H9 (cell line): Measurements from ENCODE around the gene DCC. TPM values are rescaled to one million over a fixed set of nuclear protein-coding genes. Genes with fewer than 3 reads are reported as not detected.

Source experiments
- DNase-seq: peaks from one replicate; pipeline ENCODE4 v3.0.0-alpha.2; 2017
- H2AFZ ChIP-seq: one replicate; pipeline ENCODE4 v1.6.1; 2013; ENCODE audit warnings: mild to moderate bottlenecking, low read length, control low read depth, moderate library complexity
- H2AK5ac ChIP-seq: 2 replicates; pipeline ENCODE4 v1.6.1; 2013; ENCODE audit warnings: low read length, control low read depth, mixed read lengths; ENCODE audit not compliant: insufficient read length
- H2BK120ac ChIP-seq: one replicate; pipeline ENCODE4 v1.6.1; 2013; ENCODE audit warnings: low read depth, mild to moderate bottlenecking, low read length, control low read depth, inconsistent platforms; ENCODE audit not compliant: poor library complexity, severe bottlenecking
- H2BK12ac ChIP-seq: 2 replicates; pipeline ENCODE4 v1.6.1; 2013; ENCODE audit warnings: low read length, control low read depth, mixed read lengths, low read depth; ENCODE audit not compliant: insufficient read length
- H2BK15ac ChIP-seq: 2 replicates; pipeline ENCODE4 v1.6.1; 2013; ENCODE audit warnings: low read depth, low read length, control low read depth
- H2BK20ac ChIP-seq: one replicate; pipeline ENCODE4 v1.6.1; 2013; ENCODE audit warnings: low read depth, mild to moderate bottlenecking, low read length, control low read depth, inconsistent platforms; ENCODE audit not compliant: poor library complexity, severe bottlenecking
- H2BK5ac ChIP-seq: 2 replicates; pipeline ENCODE4 v1.6.1; 2013; ENCODE audit warnings: low read length, control low read depth, mixed read lengths; ENCODE audit not compliant: insufficient read length
- H3K14ac ChIP-seq: 2 replicates; pipeline ENCODE4 v1.6.1; 2013; ENCODE audit warnings: low read length, control low read depth; ENCODE audit not compliant: insufficient read depth
- H3K18ac ChIP-seq: 2 replicates; pipeline ENCODE4 v1.6.1; 2013; ENCODE audit warnings: low read depth, mild to moderate bottlenecking, mixed read lengths, low read length, control low read depth; ENCODE audit not compliant: insufficient read length
- H3K23ac ChIP-seq: 2 replicates; pipeline ENCODE4 v1.6.1; 2013; ENCODE audit warnings: low read length, control low read depth, mixed read lengths, low read depth; ENCODE audit not compliant: insufficient read length
- H3K23me2 ChIP-seq: 2 replicates; pipeline ENCODE4 v1.6.1; 2013; ENCODE audit warnings: low read depth, mild to moderate bottlenecking, mixed read lengths, low read length, control low read depth; ENCODE audit not compliant: insufficient read length, poor library complexity, severe bottlenecking
- H3K27ac ChIP-seq: 2 replicates; pipeline ENCODE4 v1.5.1; 2013; ENCODE audit warnings: low read length, control low read depth, mixed read lengths, low read depth; ENCODE audit not compliant: insufficient read length
- H3K27me3 ChIP-seq: 2 replicates; pipeline ENCODE4 v1.6.1; 2013; ENCODE audit warnings: low read length, control low read depth, inconsistent platforms; ENCODE audit not compliant: insufficient read depth
- H3K4ac ChIP-seq: 2 replicates; pipeline ENCODE4 v1.6.1; 2013; ENCODE audit warnings: low read depth, mild to moderate bottlenecking, control low read depth, inconsistent platforms, low read length, moderate library complexity
- H3K4me1 ChIP-seq: 2 replicates; pipeline ENCODE4 v1.6.1; 2013; ENCODE audit warnings: low read length, control low read depth, inconsistent platforms; ENCODE audit not compliant: insufficient read depth
- H3K4me2 ChIP-seq: 2 replicates; pipeline ENCODE4 v1.6.1; 2013; ENCODE audit warnings: low read length, control low read depth, mixed read lengths; ENCODE audit not compliant: insufficient read length, insufficient read depth
- H3K56ac ChIP-seq: 2 replicates; pipeline ENCODE4 v1.6.1; 2013; ENCODE audit warnings: low read depth, mild to moderate bottlenecking, mixed read lengths, low read length, control low read depth; ENCODE audit not compliant: insufficient read length
- H3K79me1 ChIP-seq: 2 replicates; pipeline ENCODE4 v1.6.1; 2013; ENCODE audit warnings: low read depth, mild to moderate bottlenecking, moderate library complexity, low read length, control low read depth, inconsistent platforms; ENCODE audit not compliant: insufficient read depth, poor library complexity, severe bottlenecking
- H3K79me2 ChIP-seq: 2 replicates; pipeline ENCODE4 v1.6.1; 2013; ENCODE audit warnings: low read length, control low read depth, inconsistent platforms; ENCODE audit not compliant: insufficient read depth
- H3K9ac ChIP-seq: 2 replicates; pipeline ENCODE4 v1.6.1; 2013; ENCODE audit warnings: low read length, control low read depth, mixed read lengths; ENCODE audit not compliant: insufficient read length; ENCODE audit errors: extremely low read depth
- H3K9me3 ChIP-seq: one replicate; pipeline ENCODE4 v1.6.1; 2013; ENCODE audit warnings: low read depth, low read length, inconsistent platforms; ENCODE audit not compliant: control insufficient read depth
- H3T11ph ChIP-seq: one replicate; pipeline ENCODE4 v1.6.1; 2013; ENCODE audit warnings: mild to moderate bottlenecking, low read length, control low read depth, inconsistent platforms
- H4K20me1 ChIP-seq: one replicate; pipeline ENCODE4 v1.6.1; 2013; ENCODE audit not compliant: control insufficient read depth, insufficient read length, insufficient read depth
- H4K5ac ChIP-seq: 2 replicates; pipeline ENCODE4 v1.6.1; 2013; ENCODE audit warnings: low read depth, mild to moderate bottlenecking, mixed read lengths, low read length, control low read depth; ENCODE audit not compliant: insufficient read length
- H4K8ac ChIP-seq: replicated peaks from 2 replicates; pipeline ENCODE4 v1.6.1; 2013; ENCODE audit warnings: low read length, control low read depth, mixed read lengths, low read depth; ENCODE audit not compliant: insufficient read length
- H4K91ac ChIP-seq: 2 replicates; pipeline ENCODE4 v1.6.1; 2013; ENCODE audit warnings: low read depth, mild to moderate bottlenecking, moderate library complexity, mixed read lengths, low read length, control low read depth; ENCODE audit not compliant: insufficient read length
- H3K27ac Mint-ChIP-seq, 3 experiments: 2 replicates in 2 of 3; 3 replicates in 1 of 3; pipeline ENCODE4 v1.8.0; 2020 to 2021; ENCODE audit warnings: mixed read lengths in 3 of 3, mild to moderate bottlenecking in 1 of 3, moderate library complexity in 1 of 3
- H3K27me3 Mint-ChIP-seq: 2 replicates; pipeline ENCODE4 v1.8.0; 2021; ENCODE audit warnings: low read depth, mild to moderate bottlenecking, moderate library complexity, mixed read lengths
- H3K36me3 Mint-ChIP-seq, 3 experiments: 2 replicates in 2 of 3; 3 replicates in 1 of 3; pipeline ENCODE4 v1.8.0; 2020 to 2021; ENCODE audit warnings: low read depth in 3 of 3, mixed read lengths in 3 of 3; ENCODE audit not compliant: insufficient read depth in 1 of 3
- H3K4me1 Mint-ChIP-seq, 2 experiments: 2 replicates each; pipeline ENCODE4 v1.8.0; 2020; ENCODE audit warnings: mixed read lengths in 2 of 2
- H3K4me3 Mint-ChIP-seq, 2 experiments: 2 replicates in 1 of 2; 3 replicates in 1 of 2; pipeline ENCODE4 v1.8.0; 2020 to 2021; ENCODE audit warnings: mild to moderate bottlenecking in 2 of 2, mixed read lengths in 2 of 2, moderate library complexity in 1 of 2
- H3K9me3 Mint-ChIP-seq, 2 experiments: 2 replicates in 1 of 2; 3 replicates in 1 of 2; pipeline ENCODE4 v1.8.0; 2020; ENCODE audit warnings: mild to moderate bottlenecking in 2 of 2, mixed read lengths in 2 of 2, moderate library complexity in 1 of 2
- whole genome bisulfite sequencing: extraction: QIAGEN DNeasy Blood & Tissue Kit; methylation state at CpG from one replicate; pipeline ENCODE4 v1.1.7; 2013; ENCODE audit warnings: missing lambda C conversion rate, low lambda C conversion rate, mixed read lengths; ENCODE audit not compliant: insufficient read length; ENCODE audit errors: extremely low coverage; 5-methylcytosine and 5-hydroxymethylcytosine counted together
- total RNA-seq: library from RNA; stranded (reverse); gene quantifications from 2 replicates; pipeline ENCODE4 v1.2.1, GENCODE V29; 2021
- TF ChIP-seq, protein P1 (sequence below): fragments of 200-600 bp; sonication (generic); conservative IDR thresholded peaks from 3 replicates; pipeline ENCODE4 v1.8.0; 2021; ENCODE audit warnings: antibody characterized with exemption, mild to moderate bottlenecking

DCC gene
- total RNA-seq, 1 experiment from 2014 or later: 0.35 TPM

DNA sequence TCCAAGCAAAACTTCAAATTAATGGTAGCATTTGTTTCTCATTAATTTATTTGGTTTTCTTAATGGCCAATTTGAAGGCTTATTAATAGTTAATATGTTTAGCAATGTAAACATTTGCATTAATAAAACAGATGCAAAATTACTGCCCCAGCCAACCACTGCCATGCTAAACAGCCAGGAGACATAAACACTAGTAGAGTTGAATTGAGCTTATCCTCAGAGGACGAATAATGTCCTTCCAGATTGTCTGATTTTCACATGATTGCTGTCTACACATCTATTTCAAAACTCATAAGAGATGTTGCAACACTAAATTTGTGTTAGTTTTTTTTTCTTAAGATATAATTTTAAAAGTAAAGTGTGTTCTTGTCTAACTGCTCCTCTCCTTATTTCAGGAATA is 128.5 kb downstream of the DCC start:
- Histone ChIP-seq H2BK5ac (no peak overlapping the region), H3K23me2 (no peaks in the 10 kb centered on the region), H4K91ac (no peak overlapping the region), H2BK15ac (no peak overlapping the region), H3K4ac (no peak overlapping the region), H3K23ac (no peak overlapping the region), H3K56ac (no peak overlapping the region), H2BK12ac (no peak overlapping the region), H4K20me1 (no peaks in the 10 kb centered on the region), H4K5ac (no peak overlapping the region), H3K4me2 (no peak overlapping the region), H3K79me2 (no peaks in the 10 kb centered on the region), H2BK20ac (no peak overlapping the region), H3K4me1 (no peaks in the 10 kb centered on the region), H3K79me1 (no peaks in the 10 kb centered on the region), H3K27me3 (no peaks in the 10 kb centered on the region), H3K9me3 (no peaks in the 10 kb centered on the region), H3T11ph (no peak overlapping the region), H3K27ac (no peak overlapping the region), H2BK120ac (no peak overlapping the region), H2AFZ (no peak overlapping the region), H2AK5ac (no peak overlapping the region), H4K8ac (no peak overlapping the region), H3K18ac (no peak overlapping the region), H3K9ac (no peak overlapping the region), H3K14ac (no peak overlapping the region)
- no peaks in the 10 kb centered on the region for H3K9me3 Mint-ChIP-seq
- no peak overlapping the region for H3K27ac Mint-ChIP-seq
- DNase-seq: no peak
- no peaks in the 10 kb centered on the region for H3K36me3 Mint-ChIP-seq
- no CpG with 5 or more reads among the region's 1 CpG for WGBS
- H3K4me3 Mint-ChIP-seq: no peak overlapping the region
- no peaks in the 10 kb centered on the region; the same call in 1 of the 2 replicates for H3K27me3 Mint-ChIP-seq
- TF ChIP-seq, protein P1, sequence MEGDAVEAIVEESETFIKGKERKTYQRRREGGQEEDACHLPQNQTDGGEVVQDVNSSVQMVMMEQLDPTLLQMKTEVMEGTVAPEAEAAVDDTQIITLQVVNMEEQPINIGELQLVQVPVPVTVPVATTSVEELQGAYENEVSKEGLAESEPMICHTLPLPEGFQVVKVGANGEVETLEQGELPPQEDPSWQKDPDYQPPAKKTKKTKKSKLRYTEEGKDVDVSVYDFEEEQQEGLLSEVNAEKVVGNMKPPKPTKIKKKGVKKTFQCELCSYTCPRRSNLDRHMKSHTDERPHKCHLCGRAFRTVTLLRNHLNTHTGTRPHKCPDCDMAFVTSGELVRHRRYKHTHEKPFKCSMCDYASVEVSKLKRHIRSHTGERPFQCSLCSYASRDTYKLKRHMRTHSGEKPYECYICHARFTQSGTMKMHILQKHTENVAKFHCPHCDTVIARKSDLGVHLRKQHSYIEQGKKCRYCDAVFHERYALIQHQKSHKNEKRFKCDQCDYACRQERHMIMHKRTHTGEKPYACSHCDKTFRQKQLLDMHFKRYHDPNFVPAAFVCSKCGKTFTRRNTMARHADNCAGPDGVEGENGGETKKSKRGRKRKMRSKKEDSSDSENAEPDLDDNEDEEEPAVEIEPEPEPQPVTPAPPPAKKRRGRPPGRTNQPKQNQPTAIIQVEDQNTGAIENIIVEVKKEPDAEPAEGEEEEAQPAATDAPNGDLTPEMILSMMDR: no peak
- H3K4me1 Mint-ChIP-seq: peaks cover 0 to 2% of the 10 kb centered on the region in 2 experiments; a peak in 1 of 4 replicates
